Lower leg skin (tissue), 3 donors: ENCODE data around the gene TFAP2A.

Experiments
- POLR2A ChIP-seq, 2 donors: fragments of 450-650 bp; IDR thresholded peaks; one replicate each; pipeline ENCODE4 v1.6.1; 2016 to 2017; ENCODE audit warnings: antibody characterized with exemption in 2 of 2, mild to moderate bottlenecking in 1 of 2, moderate library complexity in 1 of 2
- TF ChIP-seq, protein P1 (sequence below), 3 donors: fragments of 450-650 bp; IDR thresholded peaks; one replicate each; pipeline ENCODE4 v1.5.1; 2016; ENCODE audit warnings: antibody characterized with exemption in 3 of 3, mild to moderate bottlenecking in 3 of 3, moderate library complexity in 2 of 3

DNA sequence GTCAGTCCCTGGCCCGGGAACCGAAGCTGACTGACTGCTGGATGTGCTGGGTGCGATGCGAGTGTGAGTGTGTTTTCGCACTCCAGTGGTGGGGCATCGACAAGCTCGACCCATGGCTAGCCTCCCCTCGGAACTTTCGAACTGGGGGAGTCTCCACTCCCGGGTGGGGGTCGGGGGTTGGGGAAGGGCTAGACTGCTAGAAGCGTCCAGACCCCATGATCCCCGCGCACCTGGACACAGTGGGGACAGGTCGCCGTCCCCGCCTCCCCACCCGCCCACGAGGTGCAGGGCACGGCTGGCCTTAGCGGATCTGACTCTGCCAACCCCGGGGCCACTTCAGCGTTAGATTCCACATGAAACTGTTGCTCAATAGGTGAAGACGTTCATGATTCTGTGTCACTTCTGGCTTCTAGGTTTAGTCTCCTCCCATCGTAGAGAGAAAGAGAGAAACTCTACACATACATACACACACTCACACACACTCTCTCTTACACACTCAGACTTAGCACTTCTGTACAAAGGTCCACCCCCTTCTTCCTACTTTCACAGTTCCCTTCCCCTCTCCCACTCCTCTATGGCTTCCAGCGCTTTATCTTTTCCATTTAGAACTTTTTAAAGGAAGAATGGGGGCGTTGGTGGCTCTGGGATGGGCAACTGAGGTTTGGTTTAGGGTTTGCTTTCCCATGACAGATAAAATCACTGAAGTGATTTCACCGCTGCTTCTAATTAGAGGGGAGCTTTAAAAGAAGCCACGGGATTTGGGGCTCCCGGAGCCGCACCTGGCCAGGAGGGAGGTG lies 5.1 kb upstream of the TFAP2A start:
- TF ChIP-seq POLR2A (IDR thresholded peaks at IDR 0.05): no peak
- TF ChIP-seq, protein P1, sequence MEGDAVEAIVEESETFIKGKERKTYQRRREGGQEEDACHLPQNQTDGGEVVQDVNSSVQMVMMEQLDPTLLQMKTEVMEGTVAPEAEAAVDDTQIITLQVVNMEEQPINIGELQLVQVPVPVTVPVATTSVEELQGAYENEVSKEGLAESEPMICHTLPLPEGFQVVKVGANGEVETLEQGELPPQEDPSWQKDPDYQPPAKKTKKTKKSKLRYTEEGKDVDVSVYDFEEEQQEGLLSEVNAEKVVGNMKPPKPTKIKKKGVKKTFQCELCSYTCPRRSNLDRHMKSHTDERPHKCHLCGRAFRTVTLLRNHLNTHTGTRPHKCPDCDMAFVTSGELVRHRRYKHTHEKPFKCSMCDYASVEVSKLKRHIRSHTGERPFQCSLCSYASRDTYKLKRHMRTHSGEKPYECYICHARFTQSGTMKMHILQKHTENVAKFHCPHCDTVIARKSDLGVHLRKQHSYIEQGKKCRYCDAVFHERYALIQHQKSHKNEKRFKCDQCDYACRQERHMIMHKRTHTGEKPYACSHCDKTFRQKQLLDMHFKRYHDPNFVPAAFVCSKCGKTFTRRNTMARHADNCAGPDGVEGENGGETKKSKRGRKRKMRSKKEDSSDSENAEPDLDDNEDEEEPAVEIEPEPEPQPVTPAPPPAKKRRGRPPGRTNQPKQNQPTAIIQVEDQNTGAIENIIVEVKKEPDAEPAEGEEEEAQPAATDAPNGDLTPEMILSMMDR (IDR thresholded peaks at IDR 0.05): no peak
